Endothelial cell of umbilical vein (primary cell): ENCODE data around the gene PARP16.

Experiments
- CTCF ChIP-seq, 2 donors: IDR thresholded peaks; 1 replicate in 1 of 2; 2 replicates in 1 of 2; pipeline ENCODE4 v1.5.1; 2011; ENCODE audit warnings: low read length in 2 of 2, mild to moderate bottlenecking in 2 of 2, moderate library complexity in 2 of 2, control low read depth in 1 of 2, inconsistent platforms in 1 of 2, low read depth in 1 of 2; ENCODE audit not compliant: insufficient read depth in 1 of 2; ENCODE audit errors: extremely low read depth in 1 of 2
- POLR2A ChIP-seq: IDR thresholded peaks from 2 replicates; pipeline ENCODE4 v1.6.1; 2012; ENCODE audit warnings: low read depth, mild to moderate bottlenecking, control low read depth, low read length
- POLR2AphosphoS5 ChIP-seq: IDR thresholded peaks from 2 replicates; pipeline ENCODE4 v1.6.1; 2012; ENCODE audit warnings: low read depth, mild to moderate bottlenecking, control low read depth, low read length, moderate library complexity; ENCODE audit not compliant: insufficient read depth

GRCh38 chr15:65310431-65311137 is 23.9 kb upstream of the PARP16 start:
- TF ChIP-seq POLR2A, result no peak
- TF ChIP-seq CTCF (IDR thresholded peaks at IDR 0.05; ENCODE audit: extremely low read depth in 1 of 2, insufficient read depth in 1 of 2, low read depth in 1 of 2, low read length in 2 of 2), result no peak
- TF ChIP-seq POLR2AphosphoS5, result no peak
